ENCODE results near the gene OGFR.

OGFR gene

GRCh38 chr20:62785393-62785792 is 19.2 kb upstream of the OGFR start:
- no peak for DNase-seq

GRCh38 chr20:62786157-62786556 is 18.5 kb upstream of the OGFR start:
- no peak for DNase-seq

DNA sequence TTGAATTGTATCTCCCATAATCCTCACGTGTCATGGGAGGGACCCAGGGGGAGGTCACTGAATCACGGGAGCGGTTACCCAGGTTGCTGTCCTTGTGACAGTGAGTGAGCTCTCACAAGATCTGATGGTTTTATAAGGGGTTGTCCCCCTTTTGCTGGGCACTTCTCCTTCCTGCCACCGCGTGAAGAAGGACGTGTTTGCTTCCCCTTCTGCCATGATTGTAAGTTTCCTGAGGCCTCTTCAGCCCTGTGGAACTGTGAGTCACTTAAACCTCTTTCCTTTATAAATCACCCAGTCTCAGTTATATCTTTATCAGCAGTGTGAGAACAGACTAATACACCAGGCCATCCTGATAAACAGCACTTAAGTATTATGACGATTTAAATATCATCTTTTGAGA is 17.3 kb upstream of the OGFR start:
- DNase-seq: no peak

DNA sequence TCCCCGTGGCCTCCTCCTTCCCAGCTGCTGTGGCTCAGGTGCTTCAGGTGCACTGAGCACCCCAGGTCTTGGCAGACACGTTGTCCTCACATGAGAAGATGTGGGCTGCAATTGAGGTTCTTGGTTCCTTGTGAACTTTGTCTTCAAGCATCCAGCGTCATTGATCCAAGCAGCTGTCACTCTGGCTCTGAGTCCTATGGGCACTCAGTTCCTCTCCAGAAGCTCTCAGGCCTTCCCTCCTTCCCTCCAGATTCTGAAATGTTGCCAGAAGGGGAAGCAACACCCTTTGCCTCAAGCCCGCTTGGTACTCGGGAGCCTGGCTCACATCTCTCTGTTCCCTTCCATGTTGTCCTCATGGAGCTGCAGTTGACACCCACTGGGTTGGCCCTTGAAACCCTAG is 16.8 kb upstream of the OGFR start:
- no peak for DNase-seq

- no peak for DNase-seq
These were observed 16.0 kb upstream of the OGFR start for GRCh38 chr20:62788607-62789006.

DNA sequence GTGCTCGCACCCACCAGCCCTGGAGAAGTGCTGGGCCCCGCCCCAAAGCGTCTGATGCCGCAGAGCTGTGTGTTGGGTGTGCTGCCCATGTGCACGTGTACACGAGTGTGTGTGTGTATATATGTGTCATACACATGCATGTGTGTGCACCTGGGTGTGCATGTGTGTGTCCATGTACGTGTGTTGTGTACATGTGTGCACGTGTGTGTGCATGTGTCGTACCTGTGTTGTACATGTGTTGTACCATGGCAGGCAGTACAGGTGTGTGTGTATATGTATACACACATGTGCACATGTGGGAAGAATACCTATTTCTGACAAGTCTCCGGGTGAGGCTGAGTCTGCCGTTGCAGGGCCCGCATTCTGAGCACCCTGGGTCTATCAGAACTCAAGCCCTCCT is 14.6 kb upstream of the OGFR start:
- DNase-seq: no peak

DNA sequence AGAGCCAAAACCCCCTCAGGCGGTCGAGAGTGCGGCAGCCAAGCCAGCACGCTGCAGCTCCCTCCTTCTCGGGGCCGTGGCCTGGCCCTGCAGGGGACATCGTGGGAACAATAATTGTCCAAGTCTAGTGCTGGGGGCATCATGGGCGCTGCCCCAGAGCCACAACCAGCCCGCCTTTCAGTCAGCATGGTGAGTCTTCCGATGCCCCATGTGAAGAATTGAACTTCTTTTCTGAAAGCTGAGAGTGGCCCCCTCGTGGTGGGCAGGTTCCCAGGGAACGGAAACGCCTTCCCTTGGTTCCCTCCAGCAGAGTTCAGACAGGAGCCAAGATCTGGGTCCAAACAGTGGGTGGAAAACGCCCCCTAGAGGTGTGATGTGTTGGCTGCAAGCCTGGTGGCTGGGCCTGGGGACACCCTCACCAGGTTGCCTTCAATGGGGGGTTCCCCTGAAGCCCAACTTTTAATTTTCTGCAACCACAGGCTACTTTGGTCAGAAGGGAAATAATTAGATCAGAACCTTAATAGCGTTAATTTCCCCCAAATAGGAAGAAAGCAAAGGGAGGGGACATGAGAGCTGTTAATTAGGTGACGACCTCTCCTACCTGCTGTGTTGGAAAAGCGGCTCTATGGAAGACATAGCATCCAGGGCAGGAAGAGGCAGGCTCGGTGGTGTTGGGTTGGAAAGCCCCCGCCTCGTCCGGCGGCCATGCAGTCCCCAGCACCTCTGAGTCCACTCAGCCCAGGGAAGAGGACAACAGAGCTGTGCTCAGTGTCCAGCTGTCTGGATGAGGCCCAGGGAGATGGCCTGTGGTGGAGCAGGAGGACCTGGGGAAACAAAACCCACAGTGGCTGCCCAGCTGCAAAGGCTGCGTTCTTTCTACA is 13.1 kb upstream of the OGFR start:
- DNase-seq: peak; percentile 90

DNA sequence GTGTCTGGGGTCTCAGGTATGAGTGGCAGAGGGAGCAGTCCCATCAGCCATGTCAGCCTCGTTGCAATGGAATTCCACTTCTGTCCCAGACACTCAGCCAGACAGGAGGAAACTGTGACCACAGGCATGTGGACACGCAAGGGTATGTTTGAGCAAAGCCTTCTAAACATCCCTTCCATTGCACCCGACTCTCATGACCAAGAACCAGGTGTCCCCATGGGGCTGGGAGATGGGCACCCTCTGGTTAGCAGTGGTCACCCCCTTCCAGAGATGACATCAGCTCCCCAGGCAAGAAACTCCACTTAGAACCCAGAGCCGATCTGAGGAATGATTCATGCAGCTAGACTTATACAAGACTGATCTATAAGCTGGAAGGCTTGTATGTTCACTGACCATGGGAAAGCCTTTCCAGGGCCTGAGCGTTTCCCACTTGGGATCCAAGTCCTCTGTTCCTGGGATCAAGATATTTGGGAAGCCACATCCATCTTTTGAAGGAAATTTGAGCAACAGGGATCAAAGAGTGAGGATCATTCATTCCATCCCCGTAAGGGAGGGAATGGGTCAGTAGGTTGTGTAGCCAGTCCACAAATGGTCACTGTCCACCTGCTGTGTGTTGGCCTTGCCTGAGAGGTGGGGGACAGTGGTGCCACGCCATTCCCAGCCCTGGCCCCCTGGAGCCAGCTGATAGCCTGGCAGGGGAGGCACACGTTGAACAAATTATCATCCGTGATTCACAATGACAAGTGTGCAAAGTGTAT is 12.3 kb upstream of the OGFR start:
- DNase-seq: no peak

DNA sequence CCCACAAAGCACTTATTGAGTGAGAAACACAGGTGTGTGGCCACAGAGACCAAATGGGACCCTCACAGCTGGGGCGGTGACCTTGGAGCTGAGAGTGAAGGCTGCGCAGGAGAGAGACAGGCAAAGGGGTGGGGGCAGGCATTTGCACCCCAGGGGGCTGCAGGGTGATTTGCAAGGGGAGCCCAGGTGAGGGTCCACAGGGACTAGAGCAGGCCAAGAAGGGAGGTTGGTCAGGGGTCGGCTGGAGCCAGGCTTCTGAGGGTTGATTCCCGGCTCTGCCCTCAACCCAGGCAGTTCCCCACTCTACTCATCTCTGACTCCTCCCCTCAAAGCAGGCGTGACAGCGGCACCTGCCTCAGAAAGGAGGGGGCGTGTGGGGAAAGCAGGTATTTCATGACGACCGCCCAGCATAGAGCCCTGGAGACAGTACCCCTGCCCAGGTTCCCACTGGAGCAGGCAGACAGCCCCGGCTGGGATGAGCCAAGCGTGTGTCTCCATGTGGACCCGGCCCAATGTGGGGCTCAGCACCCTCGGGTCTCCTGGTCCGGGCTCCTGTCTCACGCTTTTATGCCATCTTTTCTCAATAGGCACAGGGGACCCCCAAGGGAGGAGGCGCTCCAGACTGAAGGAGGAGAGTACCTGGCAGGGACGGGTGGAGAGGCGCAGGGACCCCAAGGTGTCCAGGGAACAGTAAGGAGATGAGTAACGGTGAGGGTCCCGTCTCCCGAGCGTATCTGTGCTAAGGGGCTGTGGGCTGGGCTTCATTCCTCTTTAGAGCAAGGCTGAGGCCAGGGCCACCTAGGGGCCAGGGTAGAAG is 11.5 kb upstream of the OGFR start:
- no peak for DNase-seq

GRCh38 chr20:62793757-62794006 is 11.0 kb upstream of the OGFR start:
- no peak for DNase-seq

GRCh38 chr20:62794007-62794724 is 10.5 kb upstream of the OGFR start:
- peak; percentile 94 for DNase-seq

DNA sequence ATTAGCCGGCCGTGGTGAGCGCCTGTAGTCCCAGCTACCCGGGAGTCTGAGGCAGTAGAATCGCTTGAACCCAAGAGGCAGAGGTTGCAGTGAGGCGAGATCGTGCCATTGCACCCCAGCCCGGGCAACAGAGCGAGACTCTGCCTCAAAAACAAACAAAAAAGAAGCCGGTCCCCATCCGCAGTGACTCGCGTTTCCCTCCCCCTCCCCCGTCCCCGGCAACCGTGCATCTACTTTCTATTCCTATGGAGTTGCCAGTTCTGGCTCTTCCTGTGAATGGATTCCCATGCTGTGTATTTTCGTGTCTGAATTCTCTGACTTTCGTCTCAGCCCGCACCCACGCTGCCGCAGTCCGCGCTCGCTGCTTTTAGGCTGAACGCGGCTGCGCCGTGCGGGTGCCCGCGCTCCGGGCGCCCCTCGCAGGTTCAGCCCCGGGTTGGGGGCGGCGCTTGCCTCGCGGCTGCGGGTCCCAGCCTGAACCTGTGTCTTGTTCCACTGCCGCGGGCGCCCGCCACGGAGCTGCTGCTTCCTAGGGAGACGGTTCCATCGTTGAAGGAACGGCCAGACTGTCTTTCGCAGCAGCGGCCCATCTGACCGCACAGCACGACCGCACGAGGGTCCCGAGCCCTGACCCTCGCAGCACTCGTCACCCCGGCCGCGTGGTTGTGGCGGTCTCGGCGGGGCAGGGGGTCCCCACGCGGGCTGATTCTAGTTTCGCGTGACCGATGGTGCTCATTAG is 9.4 kb upstream of the OGFR start:
- peak; percentile 58 for DNase-seq

DNA sequence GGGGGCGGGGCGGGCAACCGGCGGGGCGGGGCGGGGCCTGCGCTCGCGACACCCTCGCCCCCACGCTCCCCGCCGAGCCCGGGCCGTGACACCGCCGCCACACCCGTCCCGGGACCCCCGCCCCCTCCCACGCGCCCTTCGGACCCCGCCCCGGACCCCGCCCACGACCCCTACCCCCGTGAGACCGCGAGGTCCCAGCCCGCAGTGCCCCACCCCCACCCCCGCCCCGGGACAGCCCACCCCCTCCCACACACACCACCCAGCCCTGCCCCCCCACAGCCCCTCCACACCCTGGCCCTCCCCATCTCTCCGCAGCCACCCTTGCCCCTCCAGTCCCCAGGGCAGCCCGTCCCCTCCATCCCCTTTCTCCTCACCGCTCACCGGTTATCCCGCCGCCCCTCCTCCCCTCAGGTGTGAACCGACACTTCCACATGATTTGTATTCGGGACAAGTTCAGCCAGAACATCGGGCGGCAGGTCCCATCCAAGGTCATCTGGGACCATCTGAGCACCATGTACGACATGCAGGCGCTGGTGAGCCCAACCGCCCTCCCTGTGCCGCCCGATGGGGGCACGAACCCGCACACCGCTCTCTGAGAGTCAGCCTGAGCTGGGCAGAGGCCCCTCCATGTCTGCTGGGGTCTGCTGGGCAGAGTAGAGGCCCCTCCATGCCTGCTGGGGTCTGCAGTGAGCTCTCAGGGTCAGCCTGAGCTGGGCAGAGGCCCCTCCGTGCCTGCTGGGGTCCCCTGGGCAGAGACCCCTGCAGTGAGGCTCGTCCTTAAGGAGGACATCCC is 7.7 kb upstream of the OGFR start:
- DNase-seq: no peak

- DNase-seq: no peak
These were observed 6.7 kb upstream of the OGFR start for GRCh38 chr20:62797671-62798532.

DNA sequence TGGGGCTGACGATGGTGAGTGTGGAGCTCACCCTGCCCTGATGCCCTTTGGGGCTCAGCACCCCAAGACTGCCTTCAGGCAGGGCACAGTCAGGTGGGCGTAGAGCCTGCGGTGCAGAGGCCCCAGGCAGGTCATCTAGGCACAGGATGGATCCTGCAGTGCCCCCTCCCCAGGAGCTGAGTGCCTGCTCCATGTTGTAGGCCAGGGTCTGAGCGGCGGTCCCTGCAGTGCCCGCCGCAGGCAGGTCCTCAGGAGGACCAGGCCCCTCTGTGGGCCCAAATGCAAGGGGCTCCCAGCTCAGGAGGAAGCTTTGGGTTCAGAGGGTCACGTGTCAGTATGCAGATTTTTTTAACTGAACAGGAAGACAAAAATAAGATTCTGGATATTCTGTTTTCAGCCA is 5.6 kb upstream of the OGFR start:
- DNase-seq: no peak

GRCh38 chr20:62799459-62799858 is 5.2 kb upstream of the OGFR start:
- no peak for DNase-seq

GRCh38 chr20:62799873-62800272 is 4.8 kb upstream of the OGFR start:
- DNase-seq: no peak

DNA sequence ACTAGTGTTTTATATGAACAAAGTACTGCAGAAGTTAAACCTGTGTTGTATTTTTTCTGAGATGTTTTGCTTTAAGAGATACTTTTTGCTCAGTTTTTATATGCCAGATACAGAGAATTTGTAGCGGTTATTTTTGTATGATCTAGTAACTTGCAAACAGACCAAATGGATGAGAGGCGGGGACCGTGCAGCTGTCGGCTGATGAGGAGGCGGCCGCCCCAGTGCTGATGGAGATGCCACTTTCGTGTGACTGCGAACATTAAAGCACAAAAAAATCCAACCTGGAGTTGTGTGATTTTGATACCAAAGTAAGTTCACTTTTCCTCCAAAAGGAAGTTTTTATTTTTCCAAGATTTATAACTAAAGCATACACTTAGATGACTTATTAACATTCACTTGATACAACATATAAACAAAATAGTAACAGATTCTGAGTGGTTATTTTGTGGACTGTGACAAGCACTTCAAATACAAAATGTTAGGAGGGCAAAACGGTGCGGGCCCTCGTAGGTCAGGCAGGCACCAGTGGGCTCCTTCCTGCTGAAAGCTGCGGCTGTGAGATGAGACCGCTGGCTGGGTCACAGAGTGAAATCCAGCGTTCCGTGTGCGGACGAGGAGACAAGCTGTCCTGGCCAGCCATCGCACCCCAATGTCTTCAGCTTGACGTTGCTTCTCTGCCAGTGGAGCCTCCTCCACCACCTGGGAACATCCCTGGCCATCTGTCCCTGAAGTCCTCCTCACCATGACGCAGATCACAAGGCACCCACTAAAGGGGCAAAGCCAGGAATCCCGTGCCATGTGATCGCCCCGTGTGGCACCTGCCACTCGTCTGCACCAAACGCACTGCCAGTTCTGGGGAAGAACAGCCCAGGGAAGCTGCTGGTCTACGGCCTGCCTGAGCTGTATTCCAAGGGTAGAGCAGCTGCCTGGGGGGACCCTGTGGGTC is 4.0 kb upstream of the OGFR start:
- no peak for DNase-seq

DNA sequence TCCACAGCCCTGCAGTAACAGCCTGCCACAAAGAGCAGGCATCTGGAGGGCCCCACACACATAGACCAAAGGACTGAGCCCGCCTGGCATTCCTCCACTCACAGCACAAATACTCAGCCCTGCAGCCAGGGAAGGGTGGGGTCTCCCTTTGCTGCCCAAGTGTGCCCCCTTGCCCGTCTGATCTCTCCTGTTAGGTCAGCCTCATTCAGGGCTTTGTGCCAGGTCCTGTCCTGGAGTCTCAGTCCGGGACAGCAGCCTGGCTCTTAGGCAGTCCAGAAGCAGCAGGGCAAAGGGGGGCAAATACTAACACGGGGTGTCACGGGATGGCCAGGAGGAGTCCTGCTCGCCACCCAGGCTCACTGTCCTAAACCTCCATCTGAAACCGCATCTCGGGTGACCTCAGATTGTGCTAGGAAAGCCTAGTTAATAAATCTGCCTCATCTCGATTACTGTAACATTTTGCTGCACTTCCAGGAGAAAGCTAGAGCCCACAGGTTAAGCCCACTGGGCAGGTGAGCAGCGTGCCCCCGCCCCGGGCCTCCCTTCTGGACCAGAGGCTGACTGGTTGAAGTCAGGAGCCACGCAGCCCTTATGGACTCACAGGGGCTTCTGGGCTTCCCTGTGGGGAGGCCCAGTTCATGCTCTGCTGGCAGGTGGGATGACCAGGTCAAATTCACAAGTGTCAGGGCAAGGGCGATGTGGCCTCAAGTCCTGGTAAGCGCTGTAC is 3.2 kb upstream of the OGFR start:
- DNase-seq: no peak
